NCI-H526 treated with DMSO at 0.1 percent for 48 hours (cell line): ENCODE data around the gene GPAT2.
"Not testable (repeated sequence)": the region's sequence is repeated elsewhere in the genome, so short reads cannot be mapped to it uniquely, and the experiment has no call there.

Experiments used
- DNase-seq: peaks from one replicate; lab custom pipeline; 2025; lab: John Stamatoyannopoulos, UW

Gene GPAT2

GRCh38 chr2:96065381-96065930 lies 30.7 kb upstream of the GPAT2 start:
- no peak for DNase-seq

- DNase-seq: not testable (repeated sequence)
These were observed 30.0 kb upstream of the GPAT2 start for GRCh38 chr2:96064760-96065159.

GRCh38 chr2:96064047-96064675 lies 29.4 kb upstream of the GPAT2 start:
- DNase-seq: not testable (repeated sequence)

- DNase-seq: not testable (repeated sequence)
These were observed 28.6 kb upstream of the GPAT2 start for GRCh38 chr2:96063116-96063899.

- DNase-seq: not testable (repeated sequence)
These were observed 27.8 kb upstream of the GPAT2 start for GRCh38 chr2:96062483-96062882.

GRCh38 chr2:96061901-96062300 lies 27.2 kb upstream of the GPAT2 start:
- not testable (repeated sequence) for DNase-seq

GRCh38 chr2:96061197-96061817 lies 26.6 kb upstream of the GPAT2 start:
- not testable (repeated sequence) for DNase-seq

GRCh38 chr2:96060325-96060724 lies 25.6 kb upstream of the GPAT2 start:
- DNase-seq: not testable (repeated sequence)

GRCh38 chr2:96059443-96059842 lies 24.7 kb upstream of the GPAT2 start:
- DNase-seq: not testable (repeated sequence)

- DNase-seq: not testable (repeated sequence)
These were observed 21.1 kb upstream of the GPAT2 start for GRCh38 chr2:96055830-96056229.

GRCh38 chr2:96054537-96054936 lies 19.8 kb upstream of the GPAT2 start:
- not testable (repeated sequence) for DNase-seq

GRCh38 chr2:96053385-96053784 lies 18.7 kb upstream of the GPAT2 start:
- not testable (repeated sequence) for DNase-seq

- not testable (repeated sequence) for DNase-seq
These were observed 17.9 kb upstream of the GPAT2 start for GRCh38 chr2:96052632-96053031.

- not testable (repeated sequence) for DNase-seq
These were observed 15.2 kb upstream of the GPAT2 start for GRCh38 chr2:96049917-96050262.

GRCh38 chr2:96049049-96049916 lies 14.6 kb upstream of the GPAT2 start:
- DNase-seq: not testable (repeated sequence)

GRCh38 chr2:96035554-96035953 lies 838 bp upstream of the GPAT2 start:
- not testable (repeated sequence) for DNase-seq

- DNase-seq: not testable (repeated sequence)
These were observed 719 bp downstream of the GPAT2 start for GRCh38 chr2:96033997-96034396.

GRCh38 chr2:96027725-96028325 lies 6.9 kb downstream of the GPAT2 start:
- DNase-seq: not testable (repeated sequence)

- not testable (repeated sequence) for DNase-seq
These were observed 9.0 kb downstream of the GPAT2 start for GRCh38 chr2:96025755-96026154.

- no peak for DNase-seq
These were observed 9.6 kb downstream of the GPAT2 start for GRCh38 chr2:96025194-96025492.
